ENCODE results near the gene ARHGDIB. TPM values are rescaled to one million over a fixed set of nuclear protein-coding genes. Genes with fewer than 3 reads are reported as not detected.

The ARHGDIB gene
- total RNA-seq, 1 experiment from 2014 or later = 23.5 TPM

DNA sequence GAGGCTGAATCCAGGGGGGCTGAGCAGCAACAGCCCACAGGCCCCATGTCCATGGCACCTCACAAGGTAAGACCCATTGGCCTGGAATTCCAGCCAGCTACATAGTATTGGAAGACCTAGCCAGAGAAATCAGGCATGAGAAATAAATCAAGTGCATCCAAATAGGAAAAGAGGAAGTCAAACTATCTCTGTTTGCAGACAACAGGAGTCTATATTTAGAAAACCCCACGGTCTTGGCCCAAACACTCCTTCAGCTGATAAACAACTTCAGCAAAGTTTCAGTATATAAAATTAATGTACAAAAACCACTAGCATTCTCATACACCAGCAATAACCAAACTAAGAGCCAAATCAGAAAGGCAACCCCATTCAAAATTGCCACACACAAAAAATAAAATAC lies 28.4 kb upstream of the ARHGDIB start:
- CTCF ChIA-PET = no interaction called here
- no peaks in the 10 kb centered on the region for H3K36me3 Mint-ChIP-seq (ENCODE audit: insufficient read depth, unreplicated experiment)
- H3K27me3 Mint-ChIP-seq (ENCODE audit: unreplicated experiment) = no peaks in the 10 kb centered on the region

DNA sequence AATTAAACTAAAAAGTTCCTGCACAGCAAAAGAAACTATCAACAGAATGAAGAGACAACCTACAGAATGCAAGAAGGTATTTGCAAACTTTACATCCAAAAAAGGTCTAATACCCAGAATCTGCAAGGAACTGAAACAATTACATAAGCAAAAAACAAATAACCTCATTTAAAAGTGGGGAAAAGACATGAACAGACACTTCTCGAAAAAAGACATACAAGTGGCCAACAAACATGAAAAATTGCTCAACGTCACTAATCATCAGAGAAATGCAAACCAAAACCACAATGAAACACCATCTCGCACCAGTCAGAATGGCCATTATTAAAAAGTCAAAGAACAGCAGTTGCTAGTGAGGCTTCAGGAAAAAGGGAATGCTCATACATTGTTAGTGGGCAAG lies 26.6 kb upstream of the ARHGDIB start:
- intact Hi-C loops (cut with micrococcal nuclease; ENCODE audit: unreplicated experiment) = loop anchor here (5.0 kb wide), 1 partner anchor 56 kb away; no protein-coding TSS in a partner anchor
- BruUV-seq (replicated peaks) = no TSS peak
- Mint-ChIP-seq H3K27ac (ENCODE audit: unreplicated experiment) (no peak overlapping the region), H3K9me3 (ENCODE audit: low read depth, unreplicated experiment) (peaks cover 10% of the 10 kb centered on the region), H3K27me3 (ENCODE audit: unreplicated experiment) (no peaks in the 10 kb centered on the region), H3K4me3 (ENCODE audit: low read depth, unreplicated experiment) (no peak overlapping the region), H3K36me3 (ENCODE audit: insufficient read depth, unreplicated experiment) (no peaks in the 10 kb centered on the region), H3K4me1 (ENCODE audit: low read depth, unreplicated experiment) (peaks cover 13% of the 10 kb centered on the region)
- TF ChIP-seq, protein P1, sequence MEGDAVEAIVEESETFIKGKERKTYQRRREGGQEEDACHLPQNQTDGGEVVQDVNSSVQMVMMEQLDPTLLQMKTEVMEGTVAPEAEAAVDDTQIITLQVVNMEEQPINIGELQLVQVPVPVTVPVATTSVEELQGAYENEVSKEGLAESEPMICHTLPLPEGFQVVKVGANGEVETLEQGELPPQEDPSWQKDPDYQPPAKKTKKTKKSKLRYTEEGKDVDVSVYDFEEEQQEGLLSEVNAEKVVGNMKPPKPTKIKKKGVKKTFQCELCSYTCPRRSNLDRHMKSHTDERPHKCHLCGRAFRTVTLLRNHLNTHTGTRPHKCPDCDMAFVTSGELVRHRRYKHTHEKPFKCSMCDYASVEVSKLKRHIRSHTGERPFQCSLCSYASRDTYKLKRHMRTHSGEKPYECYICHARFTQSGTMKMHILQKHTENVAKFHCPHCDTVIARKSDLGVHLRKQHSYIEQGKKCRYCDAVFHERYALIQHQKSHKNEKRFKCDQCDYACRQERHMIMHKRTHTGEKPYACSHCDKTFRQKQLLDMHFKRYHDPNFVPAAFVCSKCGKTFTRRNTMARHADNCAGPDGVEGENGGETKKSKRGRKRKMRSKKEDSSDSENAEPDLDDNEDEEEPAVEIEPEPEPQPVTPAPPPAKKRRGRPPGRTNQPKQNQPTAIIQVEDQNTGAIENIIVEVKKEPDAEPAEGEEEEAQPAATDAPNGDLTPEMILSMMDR (IDR thresholded peaks at IDR 0.05; ENCODE audit: unreplicated experiment) = no peak
- CTCF ChIA-PET = no interaction called here
- no peak for DNase-seq

More for the DNA sequence above, 28.4 kb upstream of the ARHGDIB start:
- intact Hi-C loops (cut with micrococcal nuclease; ENCODE audit: unreplicated experiment) = loop anchor here (5.0 kb wide), 1 partner anchor 57 kb away; no protein-coding TSS in a partner anchor
- no peak for DNase-seq
- Mint-ChIP-seq H3K4me3 (ENCODE audit: low read depth, unreplicated experiment) (no peak overlapping the region), H3K9me3 (ENCODE audit: low read depth, unreplicated experiment) (peaks cover 10% of the 10 kb centered on the region), H3K27ac (ENCODE audit: unreplicated experiment) (no peak overlapping the region), H3K4me1 (ENCODE audit: low read depth, unreplicated experiment) (peaks cover 18% of the 10 kb centered on the region)
- TF ChIP-seq, protein P1 (IDR thresholded peaks at IDR 0.05; ENCODE audit: unreplicated experiment) = no peak
- BruUV-seq (replicated peaks) = no TSS peak

DNA sequence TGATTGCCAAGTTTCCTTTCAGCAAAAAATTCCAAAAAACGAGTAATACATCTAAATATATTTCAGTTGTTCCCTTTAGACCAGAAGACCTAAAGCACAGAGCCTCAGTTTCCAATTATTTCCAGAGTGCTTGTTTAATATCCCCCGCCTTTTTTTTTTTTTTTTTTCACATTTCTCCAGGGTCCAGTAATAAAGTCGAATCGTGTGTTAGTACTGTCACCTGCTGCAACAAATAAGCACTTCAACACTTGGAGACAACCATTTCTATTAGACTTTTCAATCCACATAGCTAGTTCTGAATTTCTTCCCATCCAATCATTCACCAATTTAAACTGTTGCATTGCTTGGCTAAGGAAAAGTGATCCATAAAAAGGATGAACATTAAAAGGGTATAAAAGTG lies 25.0 kb upstream of the ARHGDIB start:
- CTCF ChIA-PET = interaction anchor here (0.6 to 0.7 kb wide), 2 partner anchors 175 to 177 kb away, joined by 3 to 4 read pairs; no protein-coding TSS in a partner anchor

GRCh38 chr12:14984766-14985285 lies 23.4 kb upstream of the ARHGDIB start:
- H3K27ac Mint-ChIP-seq (ENCODE audit: unreplicated experiment) = no peak overlapping the region
- TF ChIP-seq, protein P1 (IDR thresholded peaks at IDR 0.05; ENCODE audit: unreplicated experiment) = no peak
- no TSS peak for BruUV-seq (replicated peaks)
- H3K4me1 Mint-ChIP-seq (ENCODE audit: low read depth, unreplicated experiment) = peaks cover 10% of the 10 kb centered on the region
- CTCF ChIA-PET = no interaction called here
- no peak overlapping the region for H3K4me3 Mint-ChIP-seq (ENCODE audit: low read depth, unreplicated experiment)
- DNase-seq = no peak
- intact Hi-C loops (cut with micrococcal nuclease; ENCODE audit: unreplicated experiment) = loop anchor here (5.0 kb wide), 1 partner anchor 53 kb away; no protein-coding TSS in a partner anchor
- no peaks in the 10 kb centered on the region for H3K27me3 Mint-ChIP-seq (ENCODE audit: unreplicated experiment)
- H3K36me3 Mint-ChIP-seq (ENCODE audit: insufficient read depth, unreplicated experiment) = no peaks in the 10 kb centered on the region
- H3K9me3 Mint-ChIP-seq (ENCODE audit: low read depth, unreplicated experiment) = peaks cover 7% of the 10 kb centered on the region

More for the DNA sequence above, 25.0 kb upstream of the ARHGDIB start:
- Mint-ChIP-seq H3K27ac (ENCODE audit: unreplicated experiment) (no peak overlapping the region), H3K36me3 (ENCODE audit: insufficient read depth, unreplicated experiment) (no peaks in the 10 kb centered on the region), H3K4me3 (ENCODE audit: low read depth, unreplicated experiment) (no peak overlapping the region), H3K27me3 (ENCODE audit: unreplicated experiment) (no peaks in the 10 kb centered on the region), H3K4me1 (ENCODE audit: low read depth, unreplicated experiment) (peaks cover 10% of the 10 kb centered on the region), H3K9me3 (ENCODE audit: low read depth, unreplicated experiment) (peaks cover 10% of the 10 kb centered on the region)
- BruUV-seq (replicated peaks) = no TSS peak
- TF ChIP-seq, protein P1 (IDR thresholded peaks at IDR 0.05; ENCODE audit: unreplicated experiment) = no peak
- no peak for DNase-seq
- intact Hi-C loops (cut with micrococcal nuclease; ENCODE audit: unreplicated experiment) = loop anchor here (5.0 kb wide), 1 partner anchor 54 kb away; no protein-coding TSS in a partner anchor

Data from Calu3 (cell line).